Mesendoderm (in vitro differentiated cells): Measurements from ENCODE around the gene SGPP1.

Experiments
- DNase-seq: peaks from one replicate; pipeline ENCODE4 v3.0.0; 2013
- H2AK5ac ChIP-seq: 2 replicates; pipeline ENCODE4 v1.6.1; 2013; ENCODE audit warnings: low read length, inconsistent platforms
- H2BK120ac ChIP-seq: 2 replicates; pipeline ENCODE4 v1.6.1; 2013; ENCODE audit warnings: low read depth, mild to moderate bottlenecking, low read length, moderate library complexity, mixed read lengths
- H2BK15ac ChIP-seq: replicated peaks from 2 replicates; pipeline ENCODE4 v1.6.1; 2013; ENCODE audit warnings: low read depth, mild to moderate bottlenecking, moderate library complexity
- H2BK5ac ChIP-seq: 2 replicates; pipeline ENCODE4 v1.6.1; 2013; ENCODE audit warnings: low read length, inconsistent platforms
- H3K18ac ChIP-seq: 2 replicates; pipeline ENCODE4 v1.6.1; 2013; ENCODE audit warnings: mild to moderate bottlenecking, low read length, mixed read lengths
- H3K23ac ChIP-seq: one replicate; pipeline ENCODE4 v1.6.1; 2013; ENCODE audit warnings: low read length
- H3K27ac ChIP-seq: 2 replicates; pipeline ENCODE4 v1.5.1; 2013; ENCODE audit warnings: low read depth, mild to moderate bottlenecking, inconsistent platforms, low read length, moderate library complexity
- H3K27me3 ChIP-seq: 2 replicates; pipeline ENCODE4 v1.6.1; 2013; ENCODE audit warnings: low read length, control low read depth, mild to moderate bottlenecking, inconsistent platforms; ENCODE audit not compliant: insufficient read depth, poor library complexity
- H3K36me3 ChIP-seq: 2 replicates; pipeline ENCODE4 v1.6.1; 2013; ENCODE audit warnings: low read length, inconsistent platforms; ENCODE audit not compliant: control insufficient read depth, insufficient read depth
- H3K4ac ChIP-seq: one replicate; pipeline ENCODE4 v1.6.1; 2013; ENCODE audit warnings: low read depth, mild to moderate bottlenecking, low read length, moderate library complexity
- H3K4me1 ChIP-seq: 2 replicates; pipeline ENCODE4 v1.6.1; 2013; ENCODE audit warnings: low read depth, low read length, inconsistent platforms; ENCODE audit not compliant: control insufficient read depth
- H3K4me2 ChIP-seq: 2 replicates; pipeline ENCODE4 v1.6.1; 2013; ENCODE audit warnings: low read length
- H3K4me3 ChIP-seq: 2 replicates; pipeline ENCODE4 v1.5.1; 2013; ENCODE audit warnings: mild to moderate bottlenecking, low read length
- H3K56ac ChIP-seq: one replicate; pipeline ENCODE4 v1.6.1; 2013; ENCODE audit warnings: low read length
- H3K79me1 ChIP-seq: 2 replicates; pipeline ENCODE4 v1.6.1; 2013; ENCODE audit warnings: low read length, inconsistent platforms
- H3K79me2 ChIP-seq: 2 replicates; pipeline ENCODE4 v1.6.1; 2013; ENCODE audit warnings: mild to moderate bottlenecking, low read length; ENCODE audit not compliant: control insufficient read depth, insufficient read depth
- H3K9ac ChIP-seq: 2 replicates; pipeline ENCODE4 v1.6.1; 2013; ENCODE audit warnings: low read length, inconsistent platforms
- H4K5ac ChIP-seq: one replicate; pipeline ENCODE4 v1.6.1; 2013; ENCODE audit warnings: low read length
- H4K8ac ChIP-seq: one replicate; pipeline ENCODE4 v1.6.1; 2013; ENCODE audit warnings: low read depth, mild to moderate bottlenecking, control low read depth, low read length, moderate library complexity
- WGBS: extraction: QIAGEN DNeasy Blood & Tissue Kit; methylation state at CpG from one replicate; pipeline ENCODE4 v1.1.7; 2013; ENCODE audit warnings: low lambda C conversion rate, missing lambda C conversion rate; ENCODE audit not compliant: insufficient coverage; ENCODE audit errors: extremely low coverage; 5-methylcytosine and 5-hydroxymethylcytosine counted together

The SGPP1 gene

GRCh38 chr14:63647696-63648410, 80.0 kb downstream of the SGPP1 start:
- no peak overlapping the region for H2AK5ac ChIP-seq
- no peak overlapping the region for H2BK120ac ChIP-seq
- H3K4me3 ChIP-seq: no peak overlapping the region
- no peak overlapping the region for H3K9ac ChIP-seq
- no peaks in the 10 kb centered on the region for H3K4me1 ChIP-seq
- no peak overlapping the region for H3K4me2 ChIP-seq
- no peak overlapping the region for H3K4ac ChIP-seq
- H3K36me3 ChIP-seq: no peaks in the 10 kb centered on the region
- no peaks in the 10 kb centered on the region for H3K79me1 ChIP-seq
- WGBS: no CpG with 5 or more reads among the region's 6 CpGs
- H3K27me3 ChIP-seq: no peaks in the 10 kb centered on the region
- no peak overlapping the region for H3K23ac ChIP-seq
- no peak overlapping the region for H3K56ac ChIP-seq
- H2BK5ac ChIP-seq: no peak overlapping the region
- H4K5ac ChIP-seq: no peak overlapping the region
- H3K27ac ChIP-seq: no peak overlapping the region
- no peak overlapping the region for H2BK15ac ChIP-seq
- H3K79me2 ChIP-seq: no peaks in the 10 kb centered on the region
- no peak overlapping the region for H3K18ac ChIP-seq
- no peak overlapping the region for H4K8ac ChIP-seq
- peak; percentile 47 for DNase-seq

GRCh38 chr14:63644741-63645140, 83.1 kb downstream of the SGPP1 start:
- Histone ChIP-seq H3K23ac (no peak overlapping the region), H3K18ac (no peak overlapping the region), H3K56ac (no peak overlapping the region), H3K27me3 (no peaks in the 10 kb centered on the region), H2BK120ac (no peak overlapping the region), H3K36me3 (no peaks in the 10 kb centered on the region), H3K4me1 (no peaks in the 10 kb centered on the region), H3K4ac (no peak overlapping the region), H2BK15ac (no peak overlapping the region), H4K5ac (no peak overlapping the region), H3K79me2 (peaks cover 6% of the 10 kb centered on the region), H2BK5ac (no peak overlapping the region), H3K79me1 (no peaks in the 10 kb centered on the region), H3K4me2 (no peak overlapping the region), H3K9ac (no peak overlapping the region), H2AK5ac (no peak overlapping the region), H3K4me3 (no peak overlapping the region), H3K27ac (no peak overlapping the region), H4K8ac (no peak overlapping the region)
- WGBS: no CpG with 5 or more reads among the region's 2 CpGs
- no peak for DNase-seq

- WGBS: 98% methylated on average over 4 of the region's 8 CpGs
- no peak for DNase-seq
- peaks cover 18% of the 10 kb centered on the region for H3K79me2 ChIP-seq
Observed at GRCh38 chr14:63642656-63643382, 85.0 kb downstream of the SGPP1 start.

GRCh38 chr14:63642229-63642611, 85.6 kb downstream of the SGPP1 start:
- Histone ChIP-seq H3K4ac (no peak overlapping the region), H3K4me3 (peak overlapping the region; percentile 80), H3K4me2 (peak overlapping the region; percentile 32), H3K18ac (peak overlapping the region; percentile 61), H3K36me3 (no peaks in the 10 kb centered on the region), H3K9ac (peak overlapping the region; percentile 81), H2BK5ac (peak overlapping the region; percentile 37), H2BK15ac (no peak overlapping the region), H3K27ac (no peak overlapping the region), H2BK120ac (no peak overlapping the region), H4K8ac (no peak overlapping the region), H3K79me2 (peaks cover 21% of the 10 kb centered on the region), H3K23ac (no peak overlapping the region), H2AK5ac (no peak overlapping the region), H3K79me1 (no peaks in the 10 kb centered on the region), H3K56ac (peak overlapping the region; percentile 88), H3K27me3 (no peaks in the 10 kb centered on the region), H3K4me1 (no peaks in the 10 kb centered on the region), H4K5ac (no peak overlapping the region)
- WGBS: no CpG with 5 or more reads among the region's 12 CpGs
- DNase-seq: peak; percentile 98

More at GRCh38 chr14:63642656-63643382, 85.0 kb downstream of the SGPP1 start:
- Histone ChIP-seq H3K36me3 (no peaks in the 10 kb centered on the region), H3K4me3 (no peak overlapping the region), H2AK5ac (no peak overlapping the region), H3K27ac (no peak overlapping the region), H4K5ac (no peak overlapping the region), H2BK120ac (no peak overlapping the region), H2BK15ac (no peak overlapping the region), H3K9ac (peak overlapping the region; percentile 50), H3K56ac (peak overlapping the region; percentile 77), H3K4me1 (no peaks in the 10 kb centered on the region), H4K8ac (no peak overlapping the region), H3K4ac (no peak overlapping the region), H3K4me2 (peak overlapping the region; percentile 32), H3K18ac (no peak overlapping the region), H3K27me3 (no peaks in the 10 kb centered on the region), H2BK5ac (no peak overlapping the region), H3K79me1 (no peaks in the 10 kb centered on the region), H3K23ac (no peak overlapping the region)

- WGBS: no CpG with 5 or more reads among the region's 60 CpGs
- Histone ChIP-seq H3K36me3 (no peaks in the 10 kb centered on the region), H3K9ac (peak within 1 kb of the TSS; percentile 86), H3K27me3 (no peaks in the 10 kb centered on the region), H2BK5ac (peak within 1 kb of the TSS; percentile 37), H3K79me1 (peaks cover 1% of the 10 kb centered on the region), H2BK15ac (no peak within 1 kb of the TSS), H3K27ac (peak within 1 kb of the TSS; percentile 83), H4K8ac (no peak within 1 kb of the TSS), H3K4ac (peak within 1 kb of the TSS; percentile 70), H3K56ac (peak within 1 kb of the TSS; percentile 96), H4K5ac (no peak within 1 kb of the TSS), H3K23ac (no peak within 1 kb of the TSS), H3K4me3 (peak within 1 kb of the TSS; percentile 80), H3K4me2 (peak within 1 kb of the TSS; percentile 74), H3K79me2 (peaks cover 25% of the 10 kb centered on the region), H2AK5ac (no peak within 1 kb of the TSS), H3K18ac (peak within 1 kb of the TSS; percentile 61), H2BK120ac (no peak within 1 kb of the TSS), H3K4me1 (no peaks in the 10 kb centered on the region)
- peak; percentile 100 for DNase-seq
Observed at GRCh38 chr14:63641473-63642228, 86.2 kb downstream of the SGPP1 start, which contains the start of gene WDR89. TSS of gene WDR89 (minus strand) at chr14:63641871. CDS start at chr14:63599942, 41,929 bp downstream.
